Measurements from ENCODE around the gene LAGE3. TPM values are rescaled to one million over a fixed set of nuclear protein-coding genes. Genes with fewer than 3 reads are reported as not detected.

The LAGE3 gene
- total and polyA plus RNA-seq, 2 of the 13 experiments (the other 11 are each of a cell fraction or from before 2014, with no cell fraction given), result 7.6 to 12.7 TPM

GRCh38 chrX:154517101-154517781 lies 38.2 kb upstream of the LAGE3 start:
- TSS peak; percentile 58 for BruUV-seq (replicated peaks)
- ChIA-PET CTCF (ENCODE audit: low intra/inter-chr PET ratio, low total read pairs) (no interaction called here), POLR2A (interaction anchor here (0.7 to 3.9 kb wide), 12 partner anchors 10 to 148 kb away, joined by 3 to 34 read pairs (median 8); partner anchors contain the start of genes LAGE3, RPL10, SLC10A3 and TAFAZZIN)
- H3K79me2 ChIP-seq (ENCODE audit: insufficient read depth, low read length), result no peaks in the 10 kb centered on the region
- peak overlapping the region; percentile 86 for H3K27ac ChIP-seq (ENCODE audit: extremely low read length, insufficient read depth, low read length)
- ATAC-seq (peak; percentile 71), DNase-seq (ENCODE audit: low spot score) (peak; percentile 67), FAIRE-seq (peak; percentile 79)
- H3K4me3 ChIP-seq (replicated peaks in 1 of 3; ENCODE audit: insufficient read depth in 1 of 3, low read depth in 2 of 3, low read length in 3 of 3), result peak overlapping the region; percentile 55 to 73 (median 60); a peak in 5 of 6 replicates
- H3K4me1 ChIP-seq (ENCODE audit: insufficient read depth, low read length), result peaks cover 25% of the 10 kb centered on the region
- H3K4me2 ChIP-seq (ENCODE audit: low read depth, low read length), result peak overlapping the region; percentile 91
- peak overlapping the region; percentile 80 for H3K9ac ChIP-seq (ENCODE audit: insufficient read depth, low read depth, low read length)
- H4K20me1 ChIP-seq (ENCODE audit: insufficient read depth, low read length), result no peaks in the 10 kb centered on the region
- no peaks in the 10 kb centered on the region for H3K36me3 ChIP-seq (replicated peaks in 1 of 2; ENCODE audit: control insufficient read depth in 1 of 2, insufficient read depth in 2 of 2, low read length in 2 of 2)
- intact Hi-C loops (cut with micrococcal nuclease; ENCODE audit: unreplicated experiment) (no loop called here), in situ Hi-C loops (cut with HindIII; ENCODE audit: extremely low pct_ligation_motif_present, low pct_unique_long_range_greater_than_20kb) (loop anchor here (5.0 kb wide), 1 partner anchor 35 kb away; no protein-coding TSS in a partner anchor)
- no peaks in the 10 kb centered on the region for H3K27me3 ChIP-seq (ENCODE audit: control insufficient read depth in 1 of 2, insufficient read depth in 2 of 2, low read length in 2 of 2)
- H2AFZ ChIP-seq (ENCODE audit: low read length), result no peak overlapping the region
- no peaks in the 10 kb centered on the region for H3K9me3 ChIP-seq (ENCODE audit: low read length)
- WGBS (ENCODE audit: low lambda C conversion rate), result 0% methylated on average over 2 of the region's 25 CpGs
- no peak for TF ChIP-seq FOXJ3 (CRISPR knock-in tag; IDR thresholded peaks at IDR 0.05; ENCODE audit: borderline replicate concordance)
- TF ChIP-seq ZBTB7A (CRISPR knock-in tag; IDR thresholded peaks at IDR 0.05), result no peak
- no peak for TF ChIP-seq ATF3 (CRISPR knock-in tag; IDR thresholded peaks at IDR 0.05)
- TF ChIP-seq POGZ (CRISPR knock-in tag; IDR thresholded peaks at IDR 0.05), result no peak
- TF ChIP-seq MIXL1 (CRISPR knock-in tag; IDR thresholded peaks at IDR 0.05), result no peak
- no peak for TF ChIP-seq BCLAF1 (IDR thresholded peaks at IDR 0.05)
- no peak for TF ChIP-seq ARHGAP35 (CRISPR knock-in tag; IDR thresholded peaks at IDR 0.05; ENCODE audit: borderline replicate concordance)
- no peak for TF ChIP-seq KDM5B (CRISPR knock-in tag; IDR thresholded peaks at IDR 0.05; ENCODE audit: borderline replicate concordance)
- no peak for TF ChIP-seq ATF7-NPFF (CRISPR knock-in tag; IDR thresholded peaks at IDR 0.05; ENCODE audit: low read depth)
- TF ChIP-seq SMC3 (IDR thresholded peaks at IDR 0.05; ENCODE audit: low read length), result no peak
- no peak for TF ChIP-seq ZNF260 (CRISPR knock-in tag; IDR thresholded peaks at IDR 0.05; ENCODE audit: borderline replicate concordance, low read depth)
- TF ChIP-seq FOXK1 (CRISPR knock-in tag; IDR thresholded peaks at IDR 0.05; ENCODE audit: borderline replicate concordance, low read depth), result no peak
- TF ChIP-seq PAXIP1 (CRISPR knock-in tag; conservative IDR thresholded peaks at IDR 0.05), result peak; percentile 41
- TF ChIP-seq ZNF224 (CRISPR knock-in tag; IDR thresholded peaks at IDR 0.05), result no peak
- TF ChIP-seq PHF8 (CRISPR knock-in tag; IDR thresholded peaks at IDR 0.05), result 0 out of 2 replicates have a peak, but pooled peaks have one; percentile 2
- no peak for TF ChIP-seq KAT8 (CRISPR knock-in tag; IDR thresholded peaks at IDR 0.05)
- TF ChIP-seq RORA (CRISPR knock-in tag; IDR thresholded peaks at IDR 0.05), result no peak
- TF ChIP-seq ELF1 (CRISPR knock-in tag; IDR thresholded peaks at IDR 0.05), result no peak
- no peak for TF ChIP-seq NFE2L1 (CRISPR knock-in tag; IDR thresholded peaks at IDR 0.05; ENCODE audit: borderline replicate concordance)
